HepG2 (cell line): Measurements from ENCODE around the gene PSMB1. TPM values are rescaled to one million over a fixed set of nuclear protein-coding genes. Genes with fewer than 3 reads are reported as not detected.

Source experiments
- ESRRA ChIP-seq: sonication (generic); formaldehyde crosslinking; IDR thresholded peaks from 2 replicates; pipeline ENCODE4 v1.5.1; 2020; ENCODE audit warnings: mild to moderate bottlenecking, low read depth, missing genetic modification reagents
- GPN1 ChIP-seq: sonication (generic); formaldehyde crosslinking; IDR thresholded peaks from 2 replicates; pipeline ENCODE4 v1.5.1; 2020; ENCODE audit warnings: missing genetic modification reagents, borderline replicate concordance
- IRF1 ChIP-seq: sonication (generic); formaldehyde crosslinking; IDR thresholded peaks from 2 replicates; pipeline ENCODE4 v1.4.0; 2020; ENCODE audit warnings: low read depth, mild to moderate bottlenecking, missing genetic modification reagents
- MED8 ChIP-seq: sonication (generic); formaldehyde crosslinking; IDR thresholded peaks from 2 replicates; pipeline ENCODE4 v1.8.1; 2023; ENCODE audit warnings: mild to moderate bottlenecking, missing genetic modification reagents; ENCODE audit not compliant: insufficient replicate concordance
- MXI1 ChIP-seq: IDR thresholded peaks from 3 replicates; pipeline ENCODE4 v1.6.1; 2012; ENCODE audit warnings: low read depth, low read length, inconsistent platforms, borderline replicate concordance
- NFYB ChIP-seq: sonication (generic); formaldehyde crosslinking; IDR thresholded peaks from 2 replicates; pipeline ENCODE4 v1.4.0; 2020; ENCODE audit warnings: missing genetic modification reagents
- PTBP1 ChIP-seq: fragments of 200-400 bp; formaldehyde crosslinking; IDR thresholded peaks from 2 replicates; pipeline ENCODE4 v1.6.1; 2018; ENCODE audit warnings: low read length, low read depth; ENCODE audit not compliant: poor library complexity, severe bottlenecking
- SNRNP70 ChIP-seq: fragments of 200-400 bp; formaldehyde crosslinking; IDR thresholded peaks from 2 replicates; pipeline ENCODE4 v1.6.1; 2017; ENCODE audit warnings: mild to moderate bottlenecking, low read depth, low read length, moderate library complexity
- ZBTB42 ChIP-seq: sonication (generic); formaldehyde crosslinking; IDR thresholded peaks from 2 replicates; pipeline ENCODE4 v1.5.0; 2020; ENCODE audit warnings: mild to moderate bottlenecking, missing genetic modification reagents
- ZFY ChIP-seq: sonication (generic); formaldehyde crosslinking; IDR thresholded peaks from 2 replicates; pipeline ENCODE4 v1.4.0; 2020; ENCODE audit warnings: missing genetic modification reagents
- ZKSCAN5 ChIP-seq: sonication (generic); formaldehyde crosslinking; IDR thresholded peaks from 2 replicates; pipeline ENCODE4 v1.5.1; 2020; ENCODE audit warnings: mild to moderate bottlenecking, missing genetic modification reagents
- ZNF326 ChIP-seq: sonication (generic); formaldehyde crosslinking; IDR thresholded peaks from 2 replicates; pipeline ENCODE4 v1.4.0; 2020; ENCODE audit warnings: missing genetic modification reagents, borderline replicate concordance
- ZNF556 ChIP-seq: sonication (generic); formaldehyde crosslinking; IDR thresholded peaks from 2 replicates; pipeline ENCODE4 v1.4.0; 2020; ENCODE audit warnings: mild to moderate bottlenecking, missing genetic modification reagents, borderline replicate concordance
- ZNF574 ChIP-seq: sonication (generic); formaldehyde crosslinking; IDR thresholded peaks from 2 replicates; pipeline ENCODE4 v1.4.0; 2020; ENCODE audit warnings: missing genetic modification reagents
- ZNF615 ChIP-seq: sonication (generic); formaldehyde crosslinking; IDR thresholded peaks from 2 replicates; pipeline ENCODE4 v1.5.0; 2020; ENCODE audit warnings: mild to moderate bottlenecking, missing genetic modification reagents, borderline replicate concordance
- ZNF724P ChIP-seq: sonication (generic); formaldehyde crosslinking; IDR thresholded peaks from 2 replicates; pipeline ENCODE4 v1.8.0; 2022; ENCODE audit warnings: missing genetic modification reagents, borderline replicate concordance
- ZNF775 ChIP-seq: sonication (generic); formaldehyde crosslinking; IDR thresholded peaks from 2 replicates; pipeline ENCODE4 v1.4.0; 2020; ENCODE audit warnings: missing genetic modification reagents, mild to moderate bottlenecking, moderate library complexity, borderline replicate concordance
- polyA plus RNA-seq, 8 experiments: library from polyadenylated mRNA; depleted of rRNA in 3 of 8; stranded (reverse) in 7 of 8; unstranded in 1 of 8; fragments of >200 nt; fragmentation: Illumina TruSeq in 4 of 8; extraction: Trizol in 4 of 8; gene quantifications; 2 replicates each; pipeline versions ENCODE4 v1.2.1 to v1.2.3, GENCODE V29; 2011 to 2016; ENCODE audit warnings: low read depth in 4 of 8, missing spikeins in 1 of 8, mixed read lengths in 1 of 8; ENCODE audit not compliant: insufficient read depth in 1 of 8
- total RNA-seq, 5 experiments: library from RNA; depleted of rRNA; stranded (reverse); fragments of >200 nt; fragmentation: Illumina TruSeq; extraction: Trizol; gene quantifications; 2 replicates each; pipeline ENCODE4 v1.2.3, GENCODE V29; 2016; ENCODE audit warnings: low read depth in 1 of 5
- TF ChIP-seq, protein P1 (sequence below): sonication (generic); formaldehyde crosslinking; IDR thresholded peaks from 2 replicates; pipeline ENCODE4 v1.8.1; 2023; ENCODE audit warnings: mild to moderate bottlenecking, missing genetic modification reagents
- TF ChIP-seq, protein P2 (sequence below): sonication (generic); formaldehyde crosslinking; IDR thresholded peaks from 2 replicates; pipeline ENCODE4 v1.5.0; 2020; ENCODE audit warnings: mild to moderate bottlenecking, low read depth, missing genetic modification reagents, borderline replicate concordance
- TF ChIP-seq, protein P3 (sequence below), 2 experiments: sonication (generic) in 1 of 2; formaldehyde crosslinking in 1 of 2; IDR thresholded peaks; 2 replicates each; pipeline versions ENCODE4 v1.5.1 to v1.6.1; 2011 to 2020; ENCODE audit warnings: borderline replicate concordance in 1 of 2, low read depth in 1 of 2, low read length in 1 of 2, mild to moderate bottlenecking in 1 of 2, missing genetic modification reagents in 1 of 2, moderate library complexity in 1 of 2

PSMB1 gene
- total and polyA plus RNA-seq, 2 of the 13 experiments (the other 11 are each of a cell fraction or from before 2014, with no cell fraction given): 528 to 592 TPM

- TF ChIP-seq ZFY (CRISPR knock-in tag) (peak; percentile 97), GPN1 (CRISPR knock-in tag) (no peak), SNRNP70 (no peak), ZNF724P (CRISPR knock-in tag) (peak; percentile 75; the same call in 1 of the 2 replicates), ZNF615 (CRISPR knock-in tag) (no peak), MED8 (peak; percentile 53), ZBTB42 (CRISPR knock-in tag) (0 out of 2 replicates have a peak, but pooled peaks have one; percentile 16), ZKSCAN5 (CRISPR knock-in tag) (no peak), ZNF574 (CRISPR knock-in tag) (peak; percentile 99), NFYB (peak; percentile 49), ZNF556 (CRISPR knock-in tag) (peak; percentile 49; the same call in 1 of the 2 replicates), PTBP1 (peak; percentile 94), MXI1 (peak; percentile 89; the same call in 2 of the 3 replicates), ZNF775 (CRISPR knock-in tag) (no peak), ZNF326 (no peak), ESRRA (peak; percentile 70), IRF1 (peak; percentile 94)
- TF ChIP-seq, protein P1, sequence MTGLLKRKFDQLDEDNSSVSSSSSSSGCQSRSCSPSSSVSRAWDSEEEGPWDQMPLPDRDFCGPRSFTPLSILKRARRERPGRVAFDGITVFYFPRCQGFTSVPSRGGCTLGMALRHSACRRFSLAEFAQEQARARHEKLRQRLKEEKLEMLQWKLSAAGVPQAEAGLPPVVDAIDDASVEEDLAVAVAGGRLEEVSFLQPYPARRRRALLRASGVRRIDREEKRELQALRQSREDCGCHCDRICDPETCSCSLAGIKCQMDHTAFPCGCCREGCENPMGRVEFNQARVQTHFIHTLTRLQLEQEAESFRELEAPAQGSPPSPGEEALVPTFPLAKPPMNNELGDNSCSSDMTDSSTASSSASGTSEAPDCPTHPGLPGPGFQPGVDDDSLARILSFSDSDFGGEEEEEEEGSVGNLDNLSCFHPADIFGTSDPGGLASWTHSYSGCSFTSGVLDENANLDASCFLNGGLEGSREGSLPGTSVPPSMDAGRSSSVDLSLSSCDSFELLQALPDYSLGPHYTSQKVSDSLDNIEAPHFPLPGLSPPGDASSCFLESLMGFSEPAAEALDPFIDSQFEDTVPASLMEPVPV: peak; percentile 83; the same call in 1 of the 2 replicates
- TF ChIP-seq, protein P2, sequence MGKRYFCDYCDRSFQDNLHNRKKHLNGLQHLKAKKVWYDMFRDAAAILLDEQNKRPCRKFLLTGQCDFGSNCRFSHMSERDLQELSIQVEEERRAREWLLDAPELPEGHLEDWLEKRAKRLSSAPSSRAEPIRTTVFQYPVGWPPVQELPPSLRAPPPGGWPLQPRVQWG (CRISPR knock-in tag): no peak
- TF ChIP-seq, protein P3, sequence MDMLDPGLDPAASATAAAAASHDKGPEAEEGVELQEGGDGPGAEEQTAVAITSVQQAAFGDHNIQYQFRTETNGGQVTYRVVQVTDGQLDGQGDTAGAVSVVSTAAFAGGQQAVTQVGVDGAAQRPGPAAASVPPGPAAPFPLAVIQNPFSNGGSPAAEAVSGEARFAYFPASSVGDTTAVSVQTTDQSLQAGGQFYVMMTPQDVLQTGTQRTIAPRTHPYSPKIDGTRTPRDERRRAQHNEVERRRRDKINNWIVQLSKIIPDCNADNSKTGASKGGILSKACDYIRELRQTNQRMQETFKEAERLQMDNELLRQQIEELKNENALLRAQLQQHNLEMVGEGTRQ (IDR thresholded peaks at IDR 0.05; ENCODE audit: low read depth, low read length): no peak
- TF ChIP-seq, protein P3 (CRISPR knock-in tag; IDR thresholded peaks at IDR 0.05; ENCODE audit: borderline replicate concordance): no peak
These were observed at the start of gene PSMB1 (continued) for GRCh38 chr6:170552765-170553533.
